ENCODE results near the gene ADCY5.
A peak's percentile ranks its signal among the peaks of the same experiment; 100 is the strongest.

ADCY5 gene

GRCh38 chr3:123384256-123384655 lies 64.6 kb downstream of the ADCY5 start:
- DNase-seq = no peak

- DNase-seq = no peak
Measured at GRCh38 chr3:123383091-123384053, 65.5 kb downstream of the ADCY5 start.

- no peak for DNase-seq
Measured at GRCh38 chr3:123380261-123380660, 68.6 kb downstream of the ADCY5 start.

GRCh38 chr3:123379041-123379830 lies 69.7 kb downstream of the ADCY5 start:
- no peak for DNase-seq

GRCh38 chr3:123378409-123378915 lies 70.4 kb downstream of the ADCY5 start:
- no peak for DNase-seq

- no peak for DNase-seq
Measured at GRCh38 chr3:123377243-123377740, 71.6 kb downstream of the ADCY5 start.

GRCh38 chr3:123376451-123377242 lies 72.2 kb downstream of the ADCY5 start:
- no peak for DNase-seq

- no peak for DNase-seq
Measured at GRCh38 chr3:123375014-123375940, 73.6 kb downstream of the ADCY5 start.

- DNase-seq = no peak
Measured at GRCh38 chr3:123374016-123374415, 74.9 kb downstream of the ADCY5 start.

GRCh38 chr3:123373474-123373987 lies 75.4 kb downstream of the ADCY5 start:
- no peak for DNase-seq

- DNase-seq = no peak
Measured at GRCh38 chr3:123372686-123373473, 76.0 kb downstream of the ADCY5 start.

- DNase-seq = no peak
Measured at GRCh38 chr3:123371859-123372685, 76.8 kb downstream of the ADCY5 start.

GRCh38 chr3:123371426-123371825 lies 77.5 kb downstream of the ADCY5 start:
- DNase-seq = no peak

- DNase-seq = no peak
Measured at GRCh38 chr3:123370819-123371218, 78.1 kb downstream of the ADCY5 start.

GRCh38 chr3:123369085-123369484 lies 79.8 kb downstream of the ADCY5 start:
- no peak for DNase-seq

- DNase-seq = no peak
Measured at GRCh38 chr3:123367467-123368154, 81.3 kb downstream of the ADCY5 start.

GRCh38 chr3:123365450-123366143 lies 83.3 kb downstream of the ADCY5 start:
- peak; percentile 57 for DNase-seq

GRCh38 chr3:123361071-123361470 lies 87.8 kb downstream of the ADCY5 start:
- DNase-seq = no peak

Measured in DMS53 (cell line).